ENCODE data around the gene SORCS1.

Gene SORCS1

GRCh38 chr10:106874604-106874889 lies 290.0 kb downstream of the SORCS1 start:
- no peak for TF ChIP-seq CTCF (IDR thresholded peaks at IDR 0.05; ENCODE audit: low read depth, low read length)
- H3K4me3 ChIP-seq (ENCODE audit: low read depth, low read length) = no peak overlapping the region
- no peak for DNase-seq (ENCODE audit: low read depth, low spot score)
- in situ Hi-C loops (cut with HindIII; ENCODE audit: low sequenced_read_pairs) = no loop called here

- H3K4me3 ChIP-seq (ENCODE audit: low read depth, low read length) = no peak overlapping the region
- TF ChIP-seq CTCF (IDR thresholded peaks at IDR 0.05; ENCODE audit: low read depth, low read length) = no peak
- no peak for DNase-seq (ENCODE audit: low read depth, low spot score)
- in situ Hi-C loops (cut with HindIII; ENCODE audit: low sequenced_read_pairs) = no loop called here
Measured at GRCh38 chr10:106873770-106874603, 290.5 kb downstream of the SORCS1 start.

- H3K4me3 ChIP-seq (ENCODE audit: low read depth, low read length) = no peak overlapping the region
- TF ChIP-seq CTCF (IDR thresholded peaks at IDR 0.05; ENCODE audit: low read depth, low read length) = no peak
- no peak for DNase-seq (ENCODE audit: low read depth, low spot score)
- in situ Hi-C loops (cut with HindIII; ENCODE audit: low sequenced_read_pairs) = no loop called here
Measured at GRCh38 chr10:106872176-106872575, 292.3 kb downstream of the SORCS1 start.

- no peak for TF ChIP-seq CTCF (IDR thresholded peaks at IDR 0.05; ENCODE audit: low read depth, low read length)
Measured at GRCh38 chr10:106866244-106866845, 298.2 kb downstream of the SORCS1 start.

GRCh38 chr10:106864031-106864430 lies 300.5 kb downstream of the SORCS1 start:
- no peak overlapping the region for H3K4me3 ChIP-seq (ENCODE audit: low read depth, low read length)
- no peak for DNase-seq (ENCODE audit: low read depth, low spot score)
- no peak for TF ChIP-seq CTCF (IDR thresholded peaks at IDR 0.05; ENCODE audit: low read depth, low read length)
- in situ Hi-C loops (cut with HindIII; ENCODE audit: low sequenced_read_pairs) = no loop called here

More at GRCh38 chr10:106866244-106866845, 298.2 kb downstream of the SORCS1 start:
- H3K4me3 ChIP-seq (ENCODE audit: low read depth, low read length) = no peak overlapping the region
- in situ Hi-C loops (cut with HindIII; ENCODE audit: low sequenced_read_pairs) = no loop called here
- no peak for DNase-seq (ENCODE audit: low read depth, low spot score)

- no peak for DNase-seq (ENCODE audit: low read depth, low spot score)
- H3K4me3 ChIP-seq (ENCODE audit: low read depth, low read length) = no peak overlapping the region
- no peak for TF ChIP-seq CTCF (IDR thresholded peaks at IDR 0.05; ENCODE audit: low read depth, low read length)
- in situ Hi-C loops (cut with HindIII; ENCODE audit: low sequenced_read_pairs) = no loop called here
Measured at GRCh38 chr10:106863549-106863948, 301.0 kb downstream of the SORCS1 start.

All from astrocyte of the spinal cord (primary cell).